ENCODE measurements around the gene FBXO27.
"Not testable (repeated sequence)": the region's sequence is repeated elsewhere in the genome, so short reads cannot be mapped to it uniquely, and the experiment has no call there.

FBXO27 gene

GRCh38 chr19:39037194-39037593 lies 4.8 kb upstream of the FBXO27 start:
- no peak for DNase-seq

GRCh38 chr19:39036581-39036980 lies 4.2 kb upstream of the FBXO27 start:
- no peak for DNase-seq

- DNase-seq: peak; percentile 98
Observed at GRCh38 chr19:39031368-39032062, 834 bp downstream of the FBXO27 start.

DNA sequence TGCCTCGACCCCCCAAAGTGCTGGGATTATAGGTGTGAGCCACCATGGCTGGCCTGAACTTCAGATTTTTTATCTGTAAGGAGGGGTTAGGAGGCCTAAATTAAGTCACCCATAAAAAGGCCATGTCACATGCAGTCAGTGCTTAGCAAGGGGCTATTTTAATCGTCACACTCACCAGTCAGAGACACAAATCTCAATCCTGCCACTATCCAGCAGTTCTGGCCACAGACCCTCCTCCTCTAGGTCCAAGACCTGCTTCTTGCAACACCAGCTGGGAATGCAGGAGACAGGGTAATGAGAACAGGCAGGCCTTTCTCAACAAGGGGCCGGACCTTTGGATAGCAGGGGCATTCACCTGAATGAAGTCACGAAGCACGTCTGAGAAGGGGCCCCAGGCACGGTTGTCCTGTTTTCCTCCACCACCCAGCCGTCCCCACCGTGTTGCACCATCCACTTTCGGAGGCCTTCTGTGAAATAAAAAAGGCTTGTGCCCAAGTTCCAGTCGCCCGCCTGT lies 1.4 kb downstream of the FBXO27 start:
- no peak for DNase-seq

DNA sequence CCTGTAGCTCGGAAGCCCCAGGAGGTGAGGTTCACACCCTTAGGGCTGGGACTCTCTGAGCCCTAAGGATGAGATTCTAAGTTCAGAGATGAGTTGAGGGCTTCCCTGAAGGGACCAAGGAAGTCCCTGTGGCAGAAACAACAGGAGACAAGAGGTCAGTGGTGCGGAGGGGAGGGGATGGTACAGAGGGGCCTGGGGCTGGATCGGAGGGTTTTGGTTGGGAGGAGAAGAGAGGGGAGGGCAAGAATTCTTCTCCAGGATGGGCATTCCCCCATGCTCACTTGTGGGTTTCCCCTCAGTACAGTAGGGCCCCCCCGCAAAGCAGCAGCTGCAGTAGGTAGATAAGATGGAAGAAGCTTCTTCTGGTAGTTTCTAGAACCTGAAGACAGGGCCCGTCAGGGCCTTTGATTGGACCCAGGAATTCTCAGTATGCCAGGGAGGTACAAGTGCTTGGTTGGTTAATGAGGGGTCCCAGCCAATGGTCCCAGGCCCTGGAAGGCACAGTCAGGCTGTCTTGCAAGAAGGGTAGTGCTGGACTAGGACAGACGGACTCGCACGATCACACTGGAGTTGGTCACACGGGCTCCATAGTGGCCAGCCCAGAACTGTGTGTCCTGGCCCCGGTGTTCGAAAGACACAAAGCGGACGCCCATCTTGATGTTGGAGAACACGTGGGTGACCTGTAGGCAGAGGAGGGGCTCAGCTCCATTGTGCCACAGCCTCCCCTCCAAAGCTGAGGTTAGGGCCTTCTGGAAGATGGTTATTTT lies 7.3 kb downstream of the FBXO27 start:
- DNase-seq: no peak

DNA sequence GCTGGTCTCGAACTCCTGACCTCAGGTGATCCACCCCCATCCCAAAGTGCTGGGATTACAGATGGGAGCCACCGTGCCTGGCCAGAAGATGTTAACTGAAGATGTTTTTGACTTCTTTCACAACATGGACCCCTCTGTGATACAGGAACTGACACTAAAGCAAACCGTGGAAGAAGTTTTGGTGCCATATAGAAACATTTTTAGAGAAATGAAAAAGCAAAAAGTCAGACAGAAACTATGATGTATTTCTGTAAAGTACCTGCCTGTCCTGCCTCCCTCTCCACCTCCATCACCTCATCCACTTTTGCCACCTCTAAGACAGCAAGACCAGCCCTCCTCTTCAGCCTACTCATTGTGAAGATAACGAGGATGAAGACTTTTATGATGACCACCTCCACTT lies 11.3 kb downstream of the FBXO27 start:
- DNase-seq: no peak

DNA sequence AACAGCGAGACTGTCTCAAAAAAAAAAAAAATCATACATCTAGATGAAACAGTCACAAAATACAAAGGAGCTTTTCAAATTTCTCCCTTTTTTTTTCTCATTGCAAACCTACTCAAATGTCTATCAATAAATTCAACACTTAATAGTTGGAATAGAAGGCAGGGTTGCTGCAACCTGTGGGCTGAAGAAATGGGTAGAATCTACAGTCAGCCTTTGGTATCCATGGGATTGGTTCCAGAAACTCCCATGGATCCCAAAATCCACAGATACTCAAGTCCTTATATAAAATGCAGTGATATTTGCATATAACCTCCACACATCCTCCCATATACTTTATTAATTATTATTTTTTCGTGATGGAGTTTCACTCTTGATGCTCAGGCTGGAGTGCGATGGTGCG lies 14.7 kb downstream of the FBXO27 start:
- no peak for DNase-seq

GRCh38 chr19:39017026-39017425 lies 15.3 kb downstream of the FBXO27 start:
- no peak for DNase-seq

GRCh38 chr19:39014037-39014436 lies 18.3 kb downstream of the FBXO27 start:
- DNase-seq: no peak

DNA sequence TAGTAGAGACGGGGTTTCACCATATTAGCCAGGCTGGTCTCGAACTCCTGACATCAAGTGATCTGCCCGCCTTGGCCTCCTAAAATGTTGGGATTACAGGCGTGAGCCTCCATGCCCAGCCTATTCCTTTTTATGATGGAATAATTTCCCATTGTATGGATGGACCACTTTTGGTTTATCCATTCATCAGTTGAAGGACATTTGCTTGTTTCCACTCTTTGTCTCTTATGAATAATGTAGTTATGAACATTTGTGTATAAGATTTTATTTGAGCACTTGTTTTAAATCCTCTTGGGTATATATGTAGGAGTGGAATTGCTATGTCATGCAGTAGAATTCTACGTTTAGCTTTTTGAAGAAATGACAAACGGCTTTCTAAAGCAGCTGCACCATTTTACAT lies 23.3 kb downstream of the FBXO27 start:
- DNase-seq: no peak

GRCh38 chr19:39008137-39008536 lies 24.2 kb downstream of the FBXO27 start:
- no peak for DNase-seq

DNA sequence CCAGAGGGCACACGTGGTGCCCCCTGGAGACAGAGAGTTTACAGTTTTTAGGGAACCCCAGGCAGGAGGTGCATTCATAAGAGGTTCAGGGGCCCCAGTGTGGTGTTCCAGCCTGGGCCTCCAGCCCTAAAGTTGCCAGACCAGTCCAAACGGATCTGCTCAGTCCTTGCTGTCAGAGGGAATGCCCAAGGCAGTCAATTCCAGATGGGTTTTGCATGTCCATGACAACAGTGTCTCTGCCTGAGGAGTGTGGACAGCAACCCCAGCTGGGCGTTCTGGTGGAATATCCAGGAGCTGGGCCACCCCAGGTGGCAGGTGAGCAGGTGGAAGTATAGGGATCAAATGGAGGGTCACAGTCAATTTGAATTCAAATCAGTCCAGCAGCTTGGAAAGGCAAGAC lies 25.3 kb downstream of the FBXO27 start:
- no peak for DNase-seq

- no peak for DNase-seq
Observed at GRCh38 chr19:39004403-39004802, 27.9 kb downstream of the FBXO27 start.

DNA sequence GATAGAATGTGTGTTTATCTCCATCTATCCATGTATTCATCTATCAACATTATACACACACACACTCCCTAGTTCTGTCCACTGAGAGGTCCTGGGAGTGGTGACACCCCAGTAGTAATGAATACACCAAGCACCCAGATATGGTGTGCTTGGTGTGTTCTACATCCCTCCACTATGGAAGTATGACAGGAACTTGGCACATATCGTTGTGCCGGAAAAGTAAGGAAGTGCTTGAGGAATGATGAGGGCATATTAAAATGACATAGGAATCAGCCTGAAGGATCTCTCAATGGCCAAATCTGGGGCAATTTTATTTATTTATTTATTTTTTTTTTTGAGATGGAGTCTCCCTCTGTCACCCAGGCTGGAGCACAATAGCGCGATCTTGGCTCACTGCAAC lies 28.6 kb downstream of the FBXO27 start:
- no peak for DNase-seq

GRCh38 chr19:39003188-39003587 lies 29.2 kb downstream of the FBXO27 start:
- no peak for DNase-seq

DNA sequence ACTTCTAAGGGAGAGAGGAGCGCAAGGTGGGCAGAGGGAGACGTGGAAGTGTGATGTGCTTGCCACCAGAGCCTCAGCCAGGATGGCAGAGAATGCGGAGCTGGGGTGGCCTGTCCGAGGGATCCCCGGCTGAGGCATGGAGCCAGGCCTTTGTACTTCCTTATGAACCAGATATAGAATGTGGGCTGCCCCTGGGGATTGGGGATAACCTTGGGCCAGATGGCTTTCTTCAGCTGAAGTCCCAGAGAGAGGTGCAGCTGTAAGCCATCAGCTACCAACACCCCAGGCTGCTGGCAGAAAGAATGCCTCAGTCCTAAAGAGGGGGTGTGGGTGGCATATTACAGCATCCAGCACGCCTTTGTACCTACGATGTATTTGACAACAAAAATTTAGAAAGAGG lies 31.3 kb downstream of the FBXO27 start:
- DNase-seq: peak; percentile 94

DNA sequence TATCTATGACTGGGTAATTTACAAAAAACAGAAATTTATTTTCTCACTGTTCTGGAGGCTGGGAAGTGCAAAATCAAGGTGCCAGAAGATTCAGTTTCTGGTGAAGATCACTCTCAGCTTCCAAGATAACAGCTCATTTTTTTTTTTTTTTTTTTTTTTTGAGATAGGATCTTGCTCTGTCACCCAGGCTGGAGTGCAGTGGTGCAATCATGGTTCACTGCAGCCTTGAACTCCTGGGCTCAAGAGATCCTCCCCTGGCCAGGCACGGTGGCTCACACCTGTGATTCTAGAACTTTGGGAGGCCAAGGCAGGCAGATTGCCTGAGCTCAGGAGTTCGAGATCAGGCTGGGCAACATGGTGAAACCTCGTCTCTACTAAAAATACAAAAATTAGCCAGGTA lies 34.8 kb downstream of the FBXO27 start:
- not testable (repeated sequence) for DNase-seq

DNA sequence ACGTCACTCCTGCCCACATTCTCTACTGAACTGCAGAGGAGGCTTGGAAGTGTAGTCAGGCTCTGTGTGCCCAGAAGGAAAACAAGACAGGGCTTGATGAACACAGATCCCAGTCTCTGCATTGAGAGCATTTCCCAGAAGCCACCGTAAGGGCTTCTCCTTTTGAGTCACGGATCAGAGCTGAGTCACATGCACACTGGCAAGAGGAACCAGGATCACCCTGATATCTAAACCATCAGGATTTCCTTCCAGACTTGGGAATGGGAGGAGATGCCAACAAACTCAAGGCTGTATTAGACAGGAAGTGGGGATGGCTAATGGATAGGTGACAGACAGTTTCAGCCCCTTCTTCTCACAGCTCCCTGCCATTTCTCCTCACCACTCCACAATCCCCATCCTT lies 39.1 kb downstream of the FBXO27 start:
- DNase-seq: no peak

GRCh38 chr19:38990949-38991697 lies 41.2 kb downstream of the FBXO27 start:
- DNase-seq: no peak

- DNase-seq: not testable (repeated sequence)
Observed at GRCh38 chr19:38989614-38990013, 42.7 kb downstream of the FBXO27 start.

DNA sequence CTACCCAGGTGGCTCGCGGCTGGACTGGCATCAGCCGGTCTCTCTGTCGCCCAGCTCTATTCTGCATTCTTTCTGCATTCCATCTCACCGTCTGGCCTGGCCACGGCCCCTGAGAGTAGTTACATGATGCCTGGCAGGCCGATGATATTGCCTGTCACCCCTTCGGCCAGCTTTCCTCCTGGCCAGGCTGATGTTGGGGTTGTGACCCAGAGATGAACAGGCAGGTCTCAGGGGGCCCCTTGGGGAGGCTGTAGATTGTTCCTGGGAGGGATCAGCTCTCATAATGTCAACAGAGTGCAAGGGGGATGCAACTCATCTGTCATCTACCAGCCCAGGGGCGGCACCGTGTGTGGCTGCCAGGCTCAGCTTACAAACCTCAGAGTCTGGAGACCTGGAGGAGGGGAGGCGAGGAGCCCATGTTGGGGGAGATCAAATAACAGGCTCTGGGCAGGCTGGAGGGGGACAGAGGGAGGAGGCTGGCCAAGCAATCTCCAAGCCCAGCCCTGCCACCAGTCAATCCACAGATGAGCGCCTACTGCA lies 43.2 kb downstream of the FBXO27 start:
- peak; percentile 91 for DNase-seq

DNA sequence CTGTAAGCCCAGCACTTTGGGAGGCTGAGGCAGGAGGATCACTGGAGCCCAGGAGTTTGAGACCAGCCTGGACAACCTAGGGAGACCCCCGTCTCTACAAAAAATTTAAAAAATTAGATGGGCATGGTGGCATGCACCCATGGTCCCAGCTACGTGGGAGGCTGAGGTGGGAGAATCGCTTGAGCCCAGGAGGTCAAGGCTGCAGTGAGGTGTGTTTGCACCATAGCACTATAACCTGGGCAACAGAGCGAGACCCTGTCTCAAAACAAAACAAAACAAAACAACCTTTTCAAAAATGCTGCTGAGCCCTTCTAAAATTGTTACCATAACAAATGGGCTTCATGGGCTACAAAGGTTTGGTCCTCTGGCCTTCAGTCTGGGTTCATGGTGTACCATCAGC lies 43.7 kb downstream of the FBXO27 start:
- DNase-seq: not testable (repeated sequence)

GRCh38 chr19:38987745-38988144 lies 44.6 kb downstream of the FBXO27 start:
- not testable (repeated sequence) for DNase-seq

All from NCI-H2171 treated with DMSO at 0.1 percent for 48 hours (cell line).